ENCODE data around the gene ECE2. TPM values are rescaled to one million over a fixed set of nuclear protein-coding genes. Genes with fewer than 3 reads are reported as not detected.

Gene ECE2
- total RNA-seq, 1 experiment from 2014 or later = 0.15 TPM

- Histone ChIP-seq H3K9ac (ENCODE audit: low read length) (no peak overlapping the region), H3K9me2 (replicated peaks; ENCODE audit: insufficient read depth, low read length) (no peaks in the 10 kb centered on the region), H3K4me2 (ENCODE audit: low read depth, low read length, poor library complexity, severe bottlenecking) (no peak overlapping the region), H3K4me3 (ENCODE audit: low read length) (no peak overlapping the region), H3K4me1 (ENCODE audit: low read length) (no peaks in the 10 kb centered on the region), H4K20me1 (ENCODE audit: insufficient read depth, low read depth, low read length) (no peaks in the 10 kb centered on the region), H3K36me3 (ENCODE audit: insufficient read depth, low read length) (no peaks in the 10 kb centered on the region), H3K27ac (ENCODE audit: low read length) (no peak overlapping the region), H2AFZ (ENCODE audit: low read length) (no peak overlapping the region), H3K9me3 (ENCODE audit: low read length) (no peaks in the 10 kb centered on the region), H3K79me2 (ENCODE audit: low read length) (no peaks in the 10 kb centered on the region), H3K27me3 (ENCODE audit: low read length) (no peaks in the 10 kb centered on the region)
- DNase-seq = no peak
Observed at GRCh38 chr3:184291044-184291737, 15.4 kb downstream of the ECE2 start.

DNA sequence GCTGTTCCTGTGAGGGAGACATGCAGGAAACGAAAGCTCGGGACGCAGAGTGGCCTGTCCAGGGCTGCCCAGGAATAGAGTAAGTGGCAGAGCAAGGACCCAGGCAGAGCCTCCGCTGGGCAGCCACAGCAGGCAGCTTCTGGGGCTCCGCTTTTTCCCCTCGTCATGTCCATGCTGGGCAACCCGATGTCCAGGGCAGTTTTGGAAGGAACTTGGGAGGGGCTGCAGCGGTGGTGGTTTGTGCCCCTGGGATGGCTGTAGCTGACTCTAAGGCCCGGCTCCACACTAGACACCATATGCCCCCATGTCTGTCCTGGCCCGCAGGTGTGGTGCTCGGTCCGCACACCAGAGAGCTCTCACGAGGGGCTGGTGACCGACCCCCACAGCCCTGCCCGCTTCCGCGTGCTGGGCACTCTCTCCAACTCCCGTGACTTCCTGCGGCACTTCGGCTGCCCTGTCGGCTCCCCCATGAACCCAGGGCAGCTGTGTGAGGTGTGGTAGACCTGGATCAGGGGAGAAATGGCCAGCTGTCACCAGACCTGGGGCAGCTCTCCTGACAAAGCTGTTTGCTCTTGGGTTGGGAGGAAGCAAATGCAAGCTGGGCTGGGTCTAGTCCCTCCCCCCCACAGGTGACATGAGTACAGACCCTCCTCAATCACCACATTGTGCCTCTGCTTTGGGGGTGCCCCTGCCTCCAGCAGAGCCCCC, 16.1 kb downstream of the ECE2 start:
- Histone ChIP-seq H3K9me3 (ENCODE audit: low read length) (no peaks in the 10 kb centered on the region), H3K9ac (ENCODE audit: low read length) (no peak overlapping the region), H3K27ac (ENCODE audit: low read length) (no peak overlapping the region), H4K20me1 (ENCODE audit: insufficient read depth, low read depth, low read length) (no peaks in the 10 kb centered on the region), H2AFZ (ENCODE audit: low read length) (no peak overlapping the region), H3K4me2 (ENCODE audit: low read depth, low read length, poor library complexity, severe bottlenecking) (no peak overlapping the region), H3K27me3 (ENCODE audit: low read length) (no peaks in the 10 kb centered on the region), H3K36me3 (ENCODE audit: insufficient read depth, low read length) (no peaks in the 10 kb centered on the region), H3K4me3 (ENCODE audit: low read length) (no peak overlapping the region), H3K79me2 (ENCODE audit: low read length) (no peaks in the 10 kb centered on the region), H3K4me1 (ENCODE audit: low read length) (no peaks in the 10 kb centered on the region), H3K9me2 (replicated peaks; ENCODE audit: insufficient read depth, low read length) (no peaks in the 10 kb centered on the region)
- DNase-seq = no peak

DNA sequence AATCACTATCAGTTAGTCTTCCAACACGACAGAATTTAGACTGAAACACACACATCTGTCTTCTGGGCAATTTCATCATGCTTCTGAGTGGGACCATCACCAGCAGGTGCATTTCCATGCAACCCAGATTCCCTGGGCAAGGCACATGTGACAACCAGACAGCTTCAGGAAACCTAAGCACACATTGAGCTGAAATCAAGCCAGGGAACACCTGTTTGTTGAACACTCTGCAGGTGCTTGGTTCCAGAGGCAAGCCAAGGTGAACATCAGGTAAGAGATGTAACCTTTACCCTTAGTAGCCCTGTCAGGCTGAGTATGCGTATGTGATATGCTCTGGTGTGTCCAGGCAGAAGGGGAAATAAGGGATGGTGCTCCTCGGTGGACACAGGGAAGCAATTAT, 19.9 kb downstream of the ECE2 start:
- no peak overlapping the region for H2AFZ ChIP-seq (ENCODE audit: low read length)
- no peaks in the 10 kb centered on the region for H3K9me3 ChIP-seq (ENCODE audit: low read length)
- no peak overlapping the region for H3K27ac ChIP-seq (ENCODE audit: low read length)

DNA sequence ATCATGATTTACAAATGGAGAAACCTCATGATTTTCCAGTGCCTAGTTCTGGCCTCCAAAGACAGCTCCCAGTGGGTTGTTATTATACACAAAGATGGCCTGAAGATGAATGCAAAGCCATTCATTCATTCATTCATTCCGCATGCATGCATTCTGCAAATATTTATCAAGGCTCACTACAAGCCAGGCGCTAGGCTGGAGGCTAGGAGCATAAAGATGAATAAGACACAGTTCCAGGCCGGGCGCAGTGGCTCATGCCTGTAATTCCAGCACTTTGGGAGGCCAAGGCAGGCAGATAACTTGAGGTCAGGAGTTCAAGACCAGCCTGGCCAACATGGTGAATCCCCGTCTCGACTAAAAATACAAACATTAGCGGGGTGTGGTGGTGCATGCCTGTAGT, 20.8 kb downstream of the ECE2 start:
- Histone ChIP-seq H3K9me3 (ENCODE audit: low read length) (no peaks in the 10 kb centered on the region), H3K4me2 (ENCODE audit: low read depth, low read length, poor library complexity, severe bottlenecking) (no peak overlapping the region), H3K9me2 (replicated peaks; ENCODE audit: insufficient read depth, low read length) (no peaks in the 10 kb centered on the region), H3K79me2 (ENCODE audit: low read length) (peaks cover 24% of the 10 kb centered on the region), H4K20me1 (ENCODE audit: insufficient read depth, low read depth, low read length) (peaks cover 11% of the 10 kb centered on the region; the same call in 1 of the 2 replicates), H3K9ac (ENCODE audit: low read length) (no peak overlapping the region), H3K4me3 (ENCODE audit: low read length) (no peak overlapping the region), H3K4me1 (ENCODE audit: low read length) (peaks cover 16% of the 10 kb centered on the region), H3K27me3 (ENCODE audit: low read length) (no peaks in the 10 kb centered on the region), H2AFZ (ENCODE audit: low read length) (no peak overlapping the region), H3K27ac (ENCODE audit: low read length) (no peak overlapping the region), H3K36me3 (ENCODE audit: insufficient read depth, low read length) (peaks cover 13% of the 10 kb centered on the region)
- no peak for DNase-seq

More for the DNA sequence above, 19.9 kb downstream of the ECE2 start:
- Histone ChIP-seq H4K20me1 (ENCODE audit: insufficient read depth, low read depth, low read length) (peaks cover 11% of the 10 kb centered on the region; the same call in 1 of the 2 replicates), H3K9me2 (replicated peaks; ENCODE audit: insufficient read depth, low read length) (no peaks in the 10 kb centered on the region), H3K9ac (ENCODE audit: low read length) (no peak overlapping the region), H3K4me3 (ENCODE audit: low read length) (no peak overlapping the region), H3K27me3 (ENCODE audit: low read length) (no peaks in the 10 kb centered on the region), H3K36me3 (ENCODE audit: insufficient read depth, low read length) (peaks cover 7% of the 10 kb centered on the region; the same call in 1 of the 2 replicates), H3K4me1 (ENCODE audit: low read length) (peaks cover 16% of the 10 kb centered on the region), H3K79me2 (ENCODE audit: low read length) (peaks cover 17% of the 10 kb centered on the region), H3K4me2 (ENCODE audit: low read depth, low read length, poor library complexity, severe bottlenecking) (no peak overlapping the region)
- no peak for DNase-seq

DNA sequence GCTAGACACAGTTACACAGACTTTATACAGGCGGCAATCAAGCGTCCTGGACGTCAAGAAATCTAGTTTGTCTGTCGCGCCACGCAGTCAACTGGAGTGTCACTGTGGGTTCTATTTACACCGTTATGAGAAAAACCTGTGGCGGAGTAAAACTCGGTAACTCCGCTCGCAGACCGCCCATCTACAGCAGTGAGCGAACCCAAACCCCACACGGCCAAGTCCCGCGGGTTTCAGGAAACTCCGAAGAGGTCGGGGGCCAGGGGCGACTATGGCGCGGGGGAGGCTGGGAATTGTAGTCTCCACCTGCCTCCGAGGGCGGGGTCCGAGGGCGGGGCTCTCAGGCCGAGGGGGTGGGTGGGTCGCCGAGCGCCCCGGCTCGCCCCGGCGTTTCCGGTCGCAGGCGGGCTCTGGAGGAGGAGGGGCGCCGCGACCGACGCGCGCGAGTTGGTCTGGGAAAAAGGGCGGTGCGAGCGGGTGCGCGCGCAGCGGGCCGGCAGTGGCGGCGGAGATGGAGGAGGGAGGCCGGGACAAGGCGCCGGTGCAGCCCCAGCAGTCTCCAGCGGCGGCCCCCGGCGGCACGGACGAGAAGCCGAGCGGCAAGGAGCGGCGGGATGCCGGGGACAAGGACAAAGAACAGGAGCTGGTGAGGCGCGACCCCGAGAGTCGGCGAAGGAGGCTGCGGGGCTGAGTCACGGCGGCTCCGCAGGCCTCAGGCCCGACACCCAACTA, 23.1 kb downstream of the ECE2 start, which contains the start of gene PSMD2:
TSS of gene PSMD2 (plus strand) at position 483 of the 729 bp plus-strand sequence. CDS start at position 509, 26 bp downstream.
- Histone ChIP-seq H3K27me3 (ENCODE audit: low read length) (no peaks in the 10 kb centered on the region), H2AFZ (ENCODE audit: low read length) (peak within 1 kb of the TSS; percentile 96), H3K27ac (ENCODE audit: low read length) (peak within 1 kb of the TSS; percentile 28; the same call in 1 of the 2 replicates), H3K4me3 (ENCODE audit: low read length) (peak within 1 kb of the TSS; percentile 79), H3K9ac (ENCODE audit: low read length) (peak within 1 kb of the TSS; percentile 83), H3K36me3 (ENCODE audit: insufficient read depth, low read length) (peaks cover 35% of the 10 kb centered on the region), H3K4me1 (ENCODE audit: low read length) (peaks cover 16% of the 10 kb centered on the region), H3K79me2 (ENCODE audit: low read length) (peaks cover 36% of the 10 kb centered on the region), H3K9me2 (replicated peaks; ENCODE audit: insufficient read depth, low read length) (no peaks in the 10 kb centered on the region), H3K9me3 (ENCODE audit: low read length) (no peaks in the 10 kb centered on the region), H4K20me1 (ENCODE audit: insufficient read depth, low read depth, low read length) (peaks cover 11% of the 10 kb centered on the region; the same call in 1 of the 2 replicates), H3K4me2 (ENCODE audit: low read depth, low read length, poor library complexity, severe bottlenecking) (peak within 1 kb of the TSS; percentile 94)
- DNase-seq = peak; percentile 100

- H3K9me3 ChIP-seq (ENCODE audit: low read length) = no peaks in the 10 kb centered on the region
- peaks cover 16% of the 10 kb centered on the region for H3K4me1 ChIP-seq (ENCODE audit: low read length)
- peaks cover 11% of the 10 kb centered on the region; the same call in 1 of the 2 replicates for H4K20me1 ChIP-seq (ENCODE audit: insufficient read depth, low read depth, low read length)
- no peaks in the 10 kb centered on the region for H3K9me2 ChIP-seq (replicated peaks; ENCODE audit: insufficient read depth, low read length)
- H3K4me2 ChIP-seq (ENCODE audit: low read depth, low read length, poor library complexity, severe bottlenecking) = peak overlapping the region; percentile 93
- peaks cover 36% of the 10 kb centered on the region for H3K79me2 ChIP-seq (ENCODE audit: low read length)
- no peak for DNase-seq
- peak overlapping the region; percentile 76 for H3K9ac ChIP-seq (ENCODE audit: low read length)
- H3K27ac ChIP-seq (ENCODE audit: low read length) = no peak overlapping the region; the same call in 1 of the 2 replicates
- H3K4me3 ChIP-seq (ENCODE audit: low read length) = peak overlapping the region; percentile 77
- no peak overlapping the region for H2AFZ ChIP-seq (ENCODE audit: low read length)
- H3K36me3 ChIP-seq (ENCODE audit: insufficient read depth, low read length) = peaks cover 43% of the 10 kb centered on the region
- no peaks in the 10 kb centered on the region for H3K27me3 ChIP-seq (ENCODE audit: low read length)
Observed at GRCh38 chr3:184299488-184300377, 23.9 kb downstream of the ECE2 start.

GRCh38 chr3:184300378-184300720, 24.5 kb downstream of the ECE2 start:
- Histone ChIP-seq H3K27me3 (ENCODE audit: low read length) (no peaks in the 10 kb centered on the region), H3K36me3 (ENCODE audit: insufficient read depth, low read length) (peaks cover 47% of the 10 kb centered on the region), H2AFZ (ENCODE audit: low read length) (no peak overlapping the region), H3K9me3 (ENCODE audit: low read length) (no peaks in the 10 kb centered on the region), H3K79me2 (ENCODE audit: low read length) (peaks cover 36% of the 10 kb centered on the region), H3K9me2 (replicated peaks; ENCODE audit: insufficient read depth, low read length) (no peaks in the 10 kb centered on the region), H3K4me2 (ENCODE audit: low read depth, low read length, poor library complexity, severe bottlenecking) (peak overlapping the region; percentile 93), H4K20me1 (ENCODE audit: insufficient read depth, low read depth, low read length) (peaks cover 11% of the 10 kb centered on the region; the same call in 1 of the 2 replicates), H3K27ac (ENCODE audit: low read length) (no peak overlapping the region), H3K4me3 (ENCODE audit: low read length) (peak overlapping the region; percentile 77), H3K9ac (ENCODE audit: low read length) (peak overlapping the region; percentile 76), H3K4me1 (ENCODE audit: low read length) (peaks cover 16% of the 10 kb centered on the region)
- no peak for DNase-seq
